ENCODE results near the gene MYO1D.
A peak's percentile ranks its signal among the peaks of the same experiment; 100 is the strongest.

MYO1D gene

GRCh38 chr17:32870969-32871368, 6.0 kb downstream of the MYO1D start:
- Histone ChIP-seq H3K4me3 (ENCODE audit: low read depth, low read length) (no peak overlapping the region), H3K27ac (no peak overlapping the region), H3K27me3 (replicated peaks) (no peaks in the 10 kb centered on the region), H3K36me3 (replicated peaks) (no peaks in the 10 kb centered on the region)
- TF ChIP-seq, protein P1, sequence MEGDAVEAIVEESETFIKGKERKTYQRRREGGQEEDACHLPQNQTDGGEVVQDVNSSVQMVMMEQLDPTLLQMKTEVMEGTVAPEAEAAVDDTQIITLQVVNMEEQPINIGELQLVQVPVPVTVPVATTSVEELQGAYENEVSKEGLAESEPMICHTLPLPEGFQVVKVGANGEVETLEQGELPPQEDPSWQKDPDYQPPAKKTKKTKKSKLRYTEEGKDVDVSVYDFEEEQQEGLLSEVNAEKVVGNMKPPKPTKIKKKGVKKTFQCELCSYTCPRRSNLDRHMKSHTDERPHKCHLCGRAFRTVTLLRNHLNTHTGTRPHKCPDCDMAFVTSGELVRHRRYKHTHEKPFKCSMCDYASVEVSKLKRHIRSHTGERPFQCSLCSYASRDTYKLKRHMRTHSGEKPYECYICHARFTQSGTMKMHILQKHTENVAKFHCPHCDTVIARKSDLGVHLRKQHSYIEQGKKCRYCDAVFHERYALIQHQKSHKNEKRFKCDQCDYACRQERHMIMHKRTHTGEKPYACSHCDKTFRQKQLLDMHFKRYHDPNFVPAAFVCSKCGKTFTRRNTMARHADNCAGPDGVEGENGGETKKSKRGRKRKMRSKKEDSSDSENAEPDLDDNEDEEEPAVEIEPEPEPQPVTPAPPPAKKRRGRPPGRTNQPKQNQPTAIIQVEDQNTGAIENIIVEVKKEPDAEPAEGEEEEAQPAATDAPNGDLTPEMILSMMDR (IDR thresholded peaks at IDR 0.05; ENCODE audit: low read depth, low read length, missing control alignments): no peak
- DNase-seq: peak; percentile 57
- in situ Hi-C loops (cut with HindIII; ENCODE audit: low pct_ligation_motif_present, low sequenced_read_pairs): no loop called here

DNA sequence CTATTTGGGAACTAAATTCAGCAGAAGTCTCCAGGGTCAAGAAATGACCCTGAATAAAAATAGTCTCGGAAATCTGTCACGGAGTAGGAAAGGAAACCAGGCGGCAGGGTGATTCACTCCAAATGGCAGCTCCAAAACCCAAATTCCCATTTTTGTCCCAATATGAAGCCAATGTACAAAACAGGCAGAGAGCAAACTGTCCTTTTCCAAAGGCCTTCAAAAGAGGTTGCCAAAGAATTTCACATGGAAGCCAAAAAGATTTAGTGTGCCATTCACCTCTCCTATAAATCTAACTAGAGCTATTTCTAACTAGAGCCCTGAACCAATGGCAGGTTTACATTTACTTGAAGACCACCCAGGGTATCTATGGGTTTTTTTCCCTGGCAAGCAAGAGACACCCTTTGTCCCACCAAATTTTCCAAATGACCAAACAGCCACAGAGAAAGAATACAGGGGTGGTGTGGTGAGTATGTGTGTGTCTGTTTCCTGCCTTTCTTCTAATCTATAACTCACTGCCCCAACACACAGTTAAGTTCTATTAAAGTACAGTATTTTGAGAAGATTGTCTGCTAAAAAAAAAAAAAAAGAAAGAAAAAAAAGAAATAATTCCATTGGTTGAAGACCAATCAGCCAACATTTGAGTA, 6.8 kb downstream of the MYO1D start:
- TF ChIP-seq, protein P1 (IDR thresholded peaks at IDR 0.05; ENCODE audit: low read depth, low read length, missing control alignments): no peak
- H3K4me3 ChIP-seq (ENCODE audit: low read depth, low read length): no peak overlapping the region
- peak overlapping the region; percentile 28 for H3K27ac ChIP-seq
- no peaks in the 10 kb centered on the region for H3K36me3 ChIP-seq (replicated peaks)
- no peak for DNase-seq
- in situ Hi-C loops (cut with HindIII; ENCODE audit: low pct_ligation_motif_present, low sequenced_read_pairs): no loop called here
- H3K27me3 ChIP-seq (replicated peaks): no peaks in the 10 kb centered on the region

GRCh38 chr17:32869345-32870026, 7.4 kb downstream of the MYO1D start:
- peak overlapping the region; percentile 28 for H3K27ac ChIP-seq
- TF ChIP-seq, protein P1 (IDR thresholded peaks at IDR 0.05; ENCODE audit: low read depth, low read length, missing control alignments): no peak
- no peaks in the 10 kb centered on the region for H3K27me3 ChIP-seq (replicated peaks)
- no peaks in the 10 kb centered on the region for H3K36me3 ChIP-seq (replicated peaks)
- in situ Hi-C loops (cut with HindIII; ENCODE audit: low pct_ligation_motif_present, low sequenced_read_pairs): no loop called here
- no peak overlapping the region for H3K4me3 ChIP-seq (ENCODE audit: low read depth, low read length)
- DNase-seq: no peak

- no peak for DNase-seq
- TF ChIP-seq, protein P1 (IDR thresholded peaks at IDR 0.05; ENCODE audit: low read depth, low read length, missing control alignments): no peak
- Histone ChIP-seq H3K27ac (no peak overlapping the region), H3K27me3 (replicated peaks) (no peaks in the 10 kb centered on the region), H3K4me3 (ENCODE audit: low read depth, low read length) (no peak overlapping the region), H3K36me3 (replicated peaks) (no peaks in the 10 kb centered on the region)
- in situ Hi-C loops (cut with HindIII; ENCODE audit: low pct_ligation_motif_present, low sequenced_read_pairs): no loop called here
Observed at GRCh38 chr17:32865141-32865540, 11.8 kb downstream of the MYO1D start.

DNA sequence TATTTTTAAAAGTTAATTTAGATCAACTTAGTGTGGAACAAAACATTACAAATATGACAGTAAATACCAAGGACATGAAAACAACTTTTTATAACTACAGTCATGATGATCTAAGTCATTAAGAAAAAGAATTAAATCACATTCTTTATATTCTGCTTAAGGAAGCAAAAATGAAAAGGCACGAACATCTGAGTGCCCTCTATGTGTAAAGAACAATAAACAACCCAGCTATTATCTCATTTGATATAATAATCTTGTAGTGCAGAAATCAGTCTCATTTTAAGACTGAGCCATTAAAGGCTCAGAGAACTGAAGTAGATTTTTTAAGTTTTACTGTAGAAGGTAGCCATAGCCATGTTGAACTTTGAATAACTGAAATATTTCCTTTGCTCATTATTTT, 13.4 kb downstream of the MYO1D start:
- in situ Hi-C loops (cut with HindIII; ENCODE audit: low pct_ligation_motif_present, low sequenced_read_pairs): no loop called here
- DNase-seq: no peak
- H3K4me3 ChIP-seq (ENCODE audit: low read depth, low read length): no peak overlapping the region
- TF ChIP-seq, protein P1 (IDR thresholded peaks at IDR 0.05; ENCODE audit: low read depth, low read length, missing control alignments): no peak
- H3K36me3 ChIP-seq (replicated peaks): no peaks in the 10 kb centered on the region
- H3K27me3 ChIP-seq (replicated peaks): no peaks in the 10 kb centered on the region
- no peak overlapping the region for H3K27ac ChIP-seq

Measured in brain microvascular endothelial cell (primary cell).